ENCODE measurements around the gene THYN1.
A peak's percentile ranks its signal among the peaks of the same experiment; 100 is the strongest.

Gene THYN1

GRCh38 chr11:134246100-134246499 is 7.1 kb downstream of the THYN1 start:
- DNase-seq, result no peak

GRCh38 chr11:134245434-134245833 is 7.7 kb downstream of the THYN1 start:
- no peak for DNase-seq

GRCh38 chr11:134244593-134244992 is 8.6 kb downstream of the THYN1 start:
- DNase-seq, result no peak

GRCh38 chr11:134243913-134244312 is 9.2 kb downstream of the THYN1 start:
- no peak for DNase-seq

- no peak for DNase-seq
Observed at GRCh38 chr11:134242376-134242775, 10.8 kb downstream of the THYN1 start.

GRCh38 chr11:134240592-134240991 is 12.6 kb downstream of the THYN1 start:
- DNase-seq, result no peak

- DNase-seq, result no peak
Observed at GRCh38 chr11:134238956-134239355, 14.2 kb downstream of the THYN1 start.

- no peak for DNase-seq
Observed at GRCh38 chr11:134237557-134237922, 15.6 kb downstream of the THYN1 start.

- no peak for DNase-seq
Observed at GRCh38 chr11:134236834-134237556, 16.2 kb downstream of the THYN1 start.

- DNase-seq, result no peak
Observed at GRCh38 chr11:134235399-134235798, 17.8 kb downstream of the THYN1 start.

GRCh38 chr11:134233729-134234179 is 19.4 kb downstream of the THYN1 start:
- DNase-seq, result no peak

GRCh38 chr11:134231958-134232659 is 21.0 kb downstream of the THYN1 start:
- no peak for DNase-seq

- no peak for DNase-seq
Observed at GRCh38 chr11:134230339-134230738, 22.8 kb downstream of the THYN1 start.

- no peak for DNase-seq
Observed at GRCh38 chr11:134229126-134229790, 23.9 kb downstream of the THYN1 start.

- DNase-seq, result no peak
Observed at GRCh38 chr11:134228625-134229024, 24.5 kb downstream of the THYN1 start.

- no peak for DNase-seq
Observed at GRCh38 chr11:134226806-134227325, 26.3 kb downstream of the THYN1 start.

GRCh38 chr11:134224710-134225664 is 28.2 kb downstream of the THYN1 start:
- DNase-seq, result peak; percentile 62

GRCh38 chr11:134223836-134224709 is 29.1 kb downstream of the THYN1 start, which contains the start of the genes NCAPD3 and VPS26B:
Gene NCAPD3 (minus strand): TSS chr11:134223967. CDS start chr11:134223926, 41 bp downstream.
Gene VPS26B (plus strand): TSS chr11:134224671. CDS start chr11:134225123, 452 bp downstream.
- DNase-seq, result peak; percentile 94

- DNase-seq, result no peak
Observed at GRCh38 chr11:134223121-134223520, 30.0 kb downstream of the THYN1 start.

- DNase-seq, result no peak
Observed at GRCh38 chr11:134216816-134217215, 36.3 kb downstream of the THYN1 start.

- DNase-seq, result no peak
Observed at GRCh38 chr11:134215836-134216235, 37.3 kb downstream of the THYN1 start.
